ENCODE results near the gene BABAM2. TPM values are rescaled to one million over a fixed set of nuclear protein-coding genes. Genes with fewer than 3 reads are reported as not detected.

Gene BABAM2
- total RNA-seq, 2 experiments from 2014 or later: 19.7 to 33.2 TPM

DNA sequence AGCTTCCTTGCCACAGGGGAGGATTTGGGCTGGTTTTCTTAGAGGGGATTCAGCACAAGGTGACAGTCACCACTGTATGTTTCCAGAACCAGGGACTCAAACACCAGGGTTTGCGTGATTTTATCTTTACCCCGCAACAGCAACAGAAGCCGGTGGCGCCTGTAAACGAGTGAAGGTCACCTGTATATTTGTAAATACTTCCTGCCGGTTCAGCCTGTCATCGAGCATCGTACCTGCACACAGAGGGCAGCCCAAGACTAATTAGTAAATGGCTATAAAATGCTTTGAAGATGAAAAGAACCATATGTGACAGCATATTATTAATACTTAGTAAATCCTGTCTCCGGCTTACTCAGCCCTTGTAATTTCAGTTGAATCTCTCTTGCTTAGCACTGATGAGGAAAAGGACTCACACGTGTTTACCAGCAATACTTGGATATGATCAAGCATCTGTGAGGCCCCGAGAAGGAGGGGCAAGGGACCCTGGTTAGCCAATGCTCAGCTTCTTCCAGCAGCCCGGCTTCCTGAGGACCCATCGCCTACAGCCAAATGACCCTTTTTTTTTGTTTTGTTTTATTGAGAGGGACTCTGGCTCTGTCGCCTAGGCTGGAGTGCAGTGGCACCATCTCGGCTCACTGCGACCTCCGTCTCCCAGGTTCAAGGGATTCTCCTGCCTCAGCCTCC lies 450.8 kb downstream of the BABAM2 start:
- CTCF ChIA-PET (ENCODE audit: unreplicated experiment): no interaction called here

DNA sequence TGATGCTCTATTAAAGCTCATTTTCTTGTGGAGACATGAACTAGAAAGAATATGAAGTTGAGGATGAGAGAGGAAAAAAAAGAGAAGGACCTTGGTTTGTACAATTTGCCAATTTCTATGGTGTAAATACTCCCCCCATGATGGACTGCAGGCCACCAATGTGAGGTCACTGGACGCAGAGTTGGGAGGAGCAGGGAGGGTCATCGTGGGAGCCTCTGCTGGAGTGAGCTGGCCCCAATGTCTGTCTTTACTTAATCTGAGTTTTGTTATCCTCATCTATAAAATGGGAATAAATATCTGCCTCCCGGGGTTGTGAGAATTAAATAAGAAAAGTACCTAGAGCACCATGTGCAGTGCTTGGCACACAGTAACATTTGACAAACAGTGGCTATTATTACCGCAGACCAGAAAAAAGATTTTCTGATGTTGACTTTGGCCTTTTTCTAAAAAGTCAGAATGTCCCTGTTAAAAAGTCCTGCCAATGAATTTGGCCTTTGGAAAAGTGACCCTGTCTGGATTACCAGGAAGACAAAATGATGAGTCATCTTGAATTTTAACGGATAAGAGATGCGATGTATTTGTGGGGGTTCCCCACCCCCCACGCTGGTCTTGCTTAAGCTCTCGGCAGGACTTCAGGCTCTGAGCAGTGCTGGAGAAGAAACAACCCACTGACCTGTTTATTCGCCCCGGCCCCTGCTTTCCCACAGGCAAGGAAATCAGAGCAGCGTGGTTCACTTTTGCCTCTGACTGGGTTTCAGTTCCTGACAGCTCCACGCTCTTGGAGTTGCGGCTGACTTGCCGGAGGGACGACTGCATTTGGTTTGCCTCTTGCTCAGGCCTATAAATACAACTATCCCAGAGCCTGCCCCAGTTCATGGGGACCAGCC lies 451.8 kb downstream of the BABAM2 start:
- H3K36me3 ChIP-seq (ENCODE audit: insufficient read depth, low read length): no peaks in the 10 kb centered on the region
- BruUV-seq (replicated peaks): no TSS peak
- TF ChIP-seq, protein P1, sequence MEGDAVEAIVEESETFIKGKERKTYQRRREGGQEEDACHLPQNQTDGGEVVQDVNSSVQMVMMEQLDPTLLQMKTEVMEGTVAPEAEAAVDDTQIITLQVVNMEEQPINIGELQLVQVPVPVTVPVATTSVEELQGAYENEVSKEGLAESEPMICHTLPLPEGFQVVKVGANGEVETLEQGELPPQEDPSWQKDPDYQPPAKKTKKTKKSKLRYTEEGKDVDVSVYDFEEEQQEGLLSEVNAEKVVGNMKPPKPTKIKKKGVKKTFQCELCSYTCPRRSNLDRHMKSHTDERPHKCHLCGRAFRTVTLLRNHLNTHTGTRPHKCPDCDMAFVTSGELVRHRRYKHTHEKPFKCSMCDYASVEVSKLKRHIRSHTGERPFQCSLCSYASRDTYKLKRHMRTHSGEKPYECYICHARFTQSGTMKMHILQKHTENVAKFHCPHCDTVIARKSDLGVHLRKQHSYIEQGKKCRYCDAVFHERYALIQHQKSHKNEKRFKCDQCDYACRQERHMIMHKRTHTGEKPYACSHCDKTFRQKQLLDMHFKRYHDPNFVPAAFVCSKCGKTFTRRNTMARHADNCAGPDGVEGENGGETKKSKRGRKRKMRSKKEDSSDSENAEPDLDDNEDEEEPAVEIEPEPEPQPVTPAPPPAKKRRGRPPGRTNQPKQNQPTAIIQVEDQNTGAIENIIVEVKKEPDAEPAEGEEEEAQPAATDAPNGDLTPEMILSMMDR (conservative IDR thresholded peaks at IDR 0.05; ENCODE audit: low read length): no peak
- TF ChIP-seq EZH2phosphoT487 (IDR thresholded peaks at IDR 0.05; ENCODE audit: borderline replicate concordance, low read depth, low read length): no peak

More for the DNA sequence above, 450.8 kb downstream of the BABAM2 start:
- Histone ChIP-seq H3K4me1 (ENCODE audit: insufficient read depth, low read length, poor library complexity, severe bottlenecking) (no peaks in the 10 kb centered on the region), H3K79me2 (ENCODE audit: insufficient read depth, low read depth, low read length) (no peaks in the 10 kb centered on the region), H3K36me3 (ENCODE audit: insufficient read depth, low read length) (no peaks in the 10 kb centered on the region), H2AFZ (ENCODE audit: low read length) (no peak overlapping the region), H3K4me3 (ENCODE audit: low read depth, low read length, poor library complexity, severe bottlenecking) (no peak overlapping the region), H4K20me1 (ENCODE audit: insufficient read depth, low read length) (no peaks in the 10 kb centered on the region), H3K9me3 (ENCODE audit: low read length) (no peaks in the 10 kb centered on the region), H3K4me2 (ENCODE audit: low read length) (no peak overlapping the region), H3K27ac (ENCODE audit: low read depth, low read length, poor library complexity, severe bottlenecking) (no peak overlapping the region), H3K9me2 (ENCODE audit: insufficient read depth, low read length) (no peaks in the 10 kb centered on the region)
- no peak for DNase-seq (ENCODE audit: low spot score)
- POLR2A ChIA-PET: no interaction called here
- intact Hi-C loops (cut with micrococcal nuclease; ENCODE audit: unreplicated experiment): no loop called here
- TF ChIP-seq, protein P1 (conservative IDR thresholded peaks at IDR 0.05; ENCODE audit: low read length): no peak
- no TSS peak for BruUV-seq (replicated peaks)

More for the DNA sequence above, 451.8 kb downstream of the BABAM2 start:
- no peaks in the 10 kb centered on the region for H4K20me1 ChIP-seq (ENCODE audit: insufficient read depth, low read length)
- DNase-seq (ENCODE audit: low spot score): no peak
- ChIA-PET POLR2A (no interaction called here), CTCF (ENCODE audit: unreplicated experiment) (no interaction called here)
- H3K4me1 ChIP-seq (ENCODE audit: insufficient read depth, low read length, poor library complexity, severe bottlenecking): no peaks in the 10 kb centered on the region
- no peak overlapping the region for H3K4me2 ChIP-seq (ENCODE audit: low read length)
- no peaks in the 10 kb centered on the region for H3K79me2 ChIP-seq (ENCODE audit: insufficient read depth, low read depth, low read length)
- no peaks in the 10 kb centered on the region for H3K9me3 ChIP-seq (ENCODE audit: low read length)
- intact Hi-C loops (cut with micrococcal nuclease; ENCODE audit: unreplicated experiment): no loop called here
- H2AFZ ChIP-seq (ENCODE audit: low read length): no peak overlapping the region
- H3K9me2 ChIP-seq (ENCODE audit: insufficient read depth, low read length): no peaks in the 10 kb centered on the region
- no peak overlapping the region for H3K4me3 ChIP-seq (ENCODE audit: low read depth, low read length, poor library complexity, severe bottlenecking)
- no peak overlapping the region for H3K27ac ChIP-seq (ENCODE audit: low read depth, low read length, poor library complexity, severe bottlenecking)
